Activated T-cell treated with anti-CD3 and anti-CD28 coated beads for 1 hour (primary cell): ENCODE results near the gene KIAA1328.
"Not testable (repeated sequence)": the region's sequence is repeated elsewhere in the genome, so short reads cannot be mapped to it uniquely, and the experiment has no call there.

Experiments
- DNase-seq: peaks from one replicate; pipeline ENCODE4 v3.0.0-alpha.2; 2020; ENCODE audit warnings: low read depth

Gene KIAA1328

GRCh38 chr18:36826556-36826955 lies 2.4 kb upstream of the KIAA1328 start:
- DNase-seq: no peak

GRCh38 chr18:36828157-36828629 lies 734 bp upstream of the KIAA1328 start:
- no peak for DNase-seq

DNA sequence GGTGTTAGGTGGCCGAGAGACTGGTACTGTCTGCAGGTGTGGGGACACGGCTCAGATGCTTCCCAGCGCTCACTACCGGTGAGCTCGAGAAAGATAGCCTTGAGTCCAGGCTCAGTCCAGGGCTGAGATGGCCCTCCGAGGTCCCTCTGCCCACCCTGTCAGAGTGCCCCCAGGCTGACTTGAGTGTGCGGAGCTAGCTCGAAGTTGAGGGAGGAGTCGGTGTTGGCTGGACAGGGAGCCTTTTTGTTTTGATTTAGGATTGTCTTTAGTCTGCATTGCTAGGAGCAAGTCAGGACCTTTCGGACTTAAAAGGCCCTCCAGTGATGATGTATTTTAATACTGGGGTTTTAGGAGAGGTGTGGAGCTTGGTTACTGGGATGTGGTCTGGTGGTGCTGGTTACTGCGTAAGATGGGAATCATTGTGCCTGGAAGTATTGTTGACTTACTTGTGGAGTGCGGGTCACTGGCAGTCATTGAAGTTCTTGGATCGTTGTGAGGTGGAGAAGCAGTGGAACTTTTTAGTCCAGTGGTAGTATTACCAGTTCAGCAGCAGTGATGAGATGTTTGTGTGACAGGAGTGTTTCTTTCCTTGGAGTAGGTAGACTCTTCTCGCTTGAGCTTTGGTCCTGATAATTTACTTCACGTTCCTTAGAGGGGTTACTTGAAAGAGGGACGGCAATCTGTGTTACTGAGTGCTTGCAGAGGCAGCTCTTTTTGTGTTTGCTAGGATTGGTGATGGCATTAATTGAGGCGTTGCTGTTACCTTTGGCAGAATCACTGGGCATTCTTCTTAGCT lies 633 bp downstream of the KIAA1328 start:
- DNase-seq: no peak

DNA sequence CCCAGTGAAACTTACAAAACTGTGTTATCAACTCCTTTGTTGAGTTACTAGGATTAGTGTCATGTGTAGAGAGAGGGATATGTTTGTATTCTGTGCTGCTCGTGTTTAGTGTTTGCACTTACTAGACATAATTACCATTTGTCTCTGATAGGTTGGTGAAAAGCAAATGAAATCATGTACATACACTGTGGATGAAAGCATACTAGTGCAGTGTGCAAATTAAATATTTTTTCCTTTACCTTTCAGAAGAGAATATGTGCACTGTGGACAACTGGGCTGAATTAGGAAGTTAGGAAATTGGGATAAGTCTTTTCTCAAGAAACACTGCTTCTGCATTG lies 1.2 kb downstream of the KIAA1328 start:
- no peak for DNase-seq

DNA sequence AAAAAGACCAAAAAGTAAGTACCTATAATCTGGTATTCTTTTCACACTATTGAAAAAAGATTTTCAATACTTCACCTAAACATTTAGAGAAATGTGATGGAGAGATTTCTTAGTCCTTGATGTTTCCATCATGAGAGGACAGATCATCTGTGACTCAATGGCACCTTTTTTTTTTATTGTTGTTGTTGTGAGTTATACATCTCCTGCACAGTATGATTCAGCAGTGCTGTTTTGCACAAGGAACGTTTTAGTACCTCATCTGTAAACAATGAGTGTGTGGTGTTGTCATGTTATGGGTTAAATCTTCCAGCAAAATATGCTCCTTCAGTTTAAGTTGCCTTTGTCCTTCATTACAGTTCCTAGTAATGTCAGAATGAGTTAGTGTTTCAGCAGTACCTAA lies 2.2 kb downstream of the KIAA1328 start:
- DNase-seq: no peak

DNA sequence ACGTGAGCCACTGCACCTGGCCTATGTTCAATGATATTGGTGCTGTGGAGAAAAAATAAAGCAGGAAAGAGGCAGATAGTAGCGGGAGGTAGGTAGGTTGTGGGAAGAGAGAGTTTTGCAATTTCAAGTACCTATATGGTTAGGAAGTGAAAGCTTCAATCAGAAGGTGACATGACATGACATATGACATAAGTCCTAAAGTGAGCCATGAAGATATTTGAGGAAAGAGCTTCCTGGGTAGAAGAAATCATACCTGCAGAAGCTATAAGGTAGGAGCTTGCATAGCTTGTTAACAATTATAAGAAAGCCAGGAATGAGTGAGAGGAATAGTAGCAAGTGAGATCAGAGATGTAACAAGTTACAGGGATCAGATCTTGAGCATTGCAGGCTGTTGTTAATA lies 4.2 kb downstream of the KIAA1328 start:
- no peak for DNase-seq

DNA sequence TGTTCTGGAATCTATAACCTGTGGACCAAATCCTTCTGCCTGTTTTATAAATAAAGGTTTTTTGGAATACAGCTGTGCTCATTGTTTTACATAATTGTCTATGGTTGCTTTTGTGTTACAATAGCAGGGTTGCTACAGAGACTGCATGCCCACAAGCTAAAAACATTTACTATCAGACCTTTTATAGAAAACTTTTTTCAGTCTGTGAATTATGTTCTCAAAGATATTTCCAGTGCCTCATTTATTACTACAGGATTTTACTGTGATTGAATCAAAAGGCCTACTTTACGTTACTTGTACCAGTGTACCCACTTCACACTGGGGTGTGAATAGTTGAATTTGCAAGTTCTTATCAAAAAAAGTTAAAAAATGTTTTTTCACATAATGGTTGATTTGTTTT lies 7.0 kb downstream of the KIAA1328 start:
- no peak for DNase-seq

DNA sequence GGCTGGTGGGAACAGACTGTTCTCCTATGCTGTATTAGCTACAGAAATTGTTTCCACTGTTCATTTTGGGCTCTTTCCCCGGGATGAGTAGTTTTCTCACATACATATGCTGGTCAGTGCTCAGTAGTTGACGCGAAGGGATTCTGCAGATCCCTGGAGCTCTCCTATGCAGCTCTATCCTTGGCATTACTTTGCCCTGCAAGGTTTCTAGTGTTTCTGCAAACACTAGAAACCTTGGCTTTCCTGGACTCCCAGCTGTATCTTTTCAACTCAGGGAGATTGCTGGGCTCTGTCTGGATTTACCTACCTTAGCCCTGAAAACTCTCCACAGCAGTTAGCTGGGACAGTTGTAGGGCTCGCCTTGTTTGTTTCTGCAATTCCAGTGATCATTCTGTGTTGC lies 10.9 kb downstream of the KIAA1328 start:
- no peak for DNase-seq

- DNase-seq: no peak
These were observed 14.3 kb downstream of the KIAA1328 start for GRCh38 chr18:36843199-36843598.

DNA sequence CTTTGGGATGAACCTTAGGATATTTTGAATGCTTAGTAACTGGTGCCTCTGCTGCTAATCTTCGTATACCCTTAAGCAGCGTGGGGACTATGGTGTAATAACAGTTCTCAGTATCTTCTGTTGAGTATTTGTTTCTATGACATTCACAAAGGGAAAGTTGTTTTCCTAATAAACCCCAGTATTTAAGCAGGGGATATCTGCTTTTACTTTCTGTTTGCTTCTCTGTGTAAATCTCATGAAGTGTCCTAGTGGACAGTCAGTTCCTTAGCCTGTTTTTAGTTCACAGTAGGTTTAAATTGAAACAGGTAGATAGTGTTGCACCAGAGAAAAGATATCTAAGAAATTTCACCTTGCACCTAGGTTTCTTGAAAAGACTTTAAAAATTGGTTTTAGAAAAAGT lies 14.9 kb downstream of the KIAA1328 start:
- no peak for DNase-seq

GRCh38 chr18:36848609-36849008 lies 19.7 kb downstream of the KIAA1328 start:
- DNase-seq: no peak

GRCh38 chr18:36849288-36850006 lies 20.5 kb downstream of the KIAA1328 start:
- DNase-seq: no peak

DNA sequence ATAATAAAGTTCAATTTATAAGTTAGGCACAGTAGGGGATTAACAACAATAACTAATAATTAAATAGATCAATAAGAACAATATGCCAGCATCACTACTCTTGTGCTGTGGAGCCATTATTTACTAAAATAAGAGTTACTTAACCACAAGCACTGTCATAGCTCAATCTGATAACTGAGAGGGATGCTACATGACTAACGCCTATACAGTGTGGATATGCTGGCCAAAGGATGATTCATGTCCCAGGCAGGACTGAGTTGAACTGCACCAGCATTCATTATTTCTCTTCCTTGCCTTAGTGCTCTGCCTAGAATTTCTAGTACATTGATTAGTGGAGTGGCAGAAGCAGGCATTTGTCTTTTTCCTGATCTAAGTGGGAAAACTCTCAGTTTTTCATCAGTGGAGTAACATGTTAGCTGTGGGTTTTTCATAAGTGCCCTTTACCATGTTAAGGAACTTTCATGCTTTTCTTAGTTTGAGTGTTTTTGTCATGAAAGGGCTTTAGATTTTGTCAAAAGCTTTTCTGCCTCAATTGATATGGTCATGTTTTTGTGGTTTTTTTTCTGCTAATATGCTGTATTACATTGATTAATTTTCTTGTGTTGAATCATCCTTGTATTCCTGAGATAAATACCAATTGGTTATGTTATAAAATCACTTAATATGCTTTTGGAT lies 21.7 kb downstream of the KIAA1328 start:
- no peak for DNase-seq

- DNase-seq: no peak
These were observed 22.3 kb downstream of the KIAA1328 start for GRCh38 chr18:36851202-36851590.

- DNase-seq: no peak
These were observed 27.9 kb downstream of the KIAA1328 start for GRCh38 chr18:36856815-36857214.

- no peak for DNase-seq
These were observed 33.3 kb downstream of the KIAA1328 start for GRCh38 chr18:36862182-36862581.

DNA sequence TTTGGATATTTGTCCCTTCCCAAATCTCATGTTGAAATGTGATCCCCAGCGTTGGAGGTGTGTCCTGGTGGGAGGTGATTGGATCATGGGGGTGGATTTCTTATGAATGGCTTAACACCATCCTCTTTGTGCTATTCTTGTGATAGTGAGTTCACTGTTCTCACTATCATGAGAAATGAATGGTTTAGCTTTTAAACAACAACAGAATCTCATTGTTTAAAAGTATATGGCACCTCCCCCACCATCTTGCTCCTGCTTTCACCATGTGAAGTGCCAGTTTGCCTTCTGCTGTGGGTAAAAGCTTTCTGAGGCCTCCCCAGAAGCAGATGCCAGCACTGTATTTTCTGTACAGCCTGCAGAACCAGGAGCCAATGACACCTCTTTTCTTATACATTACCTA lies 38.1 kb downstream of the KIAA1328 start:
- DNase-seq: no peak

- DNase-seq: no peak
These were observed 42.9 kb downstream of the KIAA1328 start for GRCh38 chr18:36871801-36872200.

DNA sequence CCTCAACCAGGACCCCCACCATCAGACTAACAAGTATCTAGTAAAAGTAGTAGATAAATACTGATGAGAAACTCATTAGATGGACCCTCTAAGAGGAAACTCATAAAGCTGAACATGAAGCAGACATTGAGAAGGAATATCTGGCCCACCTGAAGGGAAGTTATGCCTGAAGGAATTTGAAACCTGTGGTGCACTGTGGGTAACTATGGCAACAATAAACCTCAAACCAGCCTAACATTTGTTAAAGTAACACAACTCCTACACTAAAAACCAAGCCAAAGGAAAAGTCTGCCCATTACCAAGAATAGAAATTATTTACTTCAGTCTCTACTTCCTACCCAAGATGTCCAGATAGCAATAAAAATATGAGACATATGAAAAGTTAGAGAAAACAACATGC lies 43.4 kb downstream of the KIAA1328 start:
- no peak for DNase-seq

DNA sequence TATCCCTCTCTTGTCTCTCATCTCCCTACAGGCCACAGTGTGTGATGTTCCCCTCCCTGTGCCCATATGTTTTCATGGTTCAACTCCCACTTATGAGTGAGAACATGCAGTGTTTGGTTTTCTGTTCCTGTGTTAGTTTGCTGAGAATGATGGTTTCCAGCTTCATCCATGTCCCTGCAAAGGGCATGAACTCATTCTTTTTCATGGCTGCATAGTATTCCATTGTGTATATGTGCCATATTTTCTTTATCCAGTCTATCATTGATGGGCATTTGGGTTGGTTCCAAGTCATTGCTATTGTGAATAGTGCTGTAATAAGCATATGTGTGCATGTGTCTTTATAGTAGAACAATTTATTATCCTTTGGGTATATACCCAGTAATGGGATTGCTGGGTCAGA lies 44.9 kb downstream of the KIAA1328 start:
- DNase-seq: not testable (repeated sequence)

DNA sequence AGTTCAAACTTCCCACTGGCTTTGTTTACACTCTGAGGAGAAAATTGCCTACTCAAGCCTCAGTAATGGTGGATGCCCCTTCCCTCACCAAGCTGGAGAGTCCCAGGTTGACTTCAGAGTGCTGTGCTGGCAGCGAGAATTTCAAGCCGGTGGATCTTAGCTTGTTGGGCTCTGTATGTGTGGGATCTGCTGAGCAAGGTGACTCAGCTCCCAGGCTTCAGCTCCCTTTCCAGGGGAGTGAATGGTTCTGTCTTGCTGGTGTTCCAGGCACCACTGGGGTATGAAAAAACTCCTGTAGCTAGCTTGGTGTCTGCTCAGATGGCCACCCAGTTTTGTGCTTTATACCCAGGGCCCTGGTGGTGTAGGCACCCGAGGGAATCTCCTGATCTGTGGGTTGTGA lies 50.9 kb downstream of the KIAA1328 start:
- DNase-seq: not testable (repeated sequence)

GRCh38 chr18:36885981-36886380 lies 57.1 kb downstream of the KIAA1328 start:
- DNase-seq: no peak

GRCh38 chr18:36887114-36887513 lies 58.2 kb downstream of the KIAA1328 start:
- DNase-seq: no peak
